Measurements from ENCODE around the gene RFK.

The RFK gene

DNA sequence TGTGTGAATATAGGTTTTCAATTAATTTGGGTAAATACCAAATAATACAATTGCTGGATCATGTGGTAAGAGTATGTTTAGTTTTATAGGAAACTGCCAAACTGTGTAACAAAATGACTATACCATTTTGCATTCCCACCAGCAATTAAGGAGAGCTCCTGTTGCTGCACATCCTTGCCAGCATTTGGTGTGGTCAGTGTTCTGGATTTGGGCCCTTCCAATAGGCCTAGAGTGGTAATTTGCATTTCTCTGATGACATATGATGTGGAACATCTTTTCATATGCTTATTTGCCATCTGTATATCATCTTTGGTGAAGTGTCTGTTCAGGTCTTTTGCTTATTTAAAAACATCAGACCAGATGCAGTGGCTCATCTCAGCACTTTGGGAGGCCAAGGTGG lies 11.6 kb upstream of the RFK start:
- no peak for DNase-seq (ENCODE audit: low read depth)

- no peak for DNase-seq (ENCODE audit: low read depth)
Measured at GRCh38 chr9:76405340-76405739, 11.1 kb upstream of the RFK start.

DNA sequence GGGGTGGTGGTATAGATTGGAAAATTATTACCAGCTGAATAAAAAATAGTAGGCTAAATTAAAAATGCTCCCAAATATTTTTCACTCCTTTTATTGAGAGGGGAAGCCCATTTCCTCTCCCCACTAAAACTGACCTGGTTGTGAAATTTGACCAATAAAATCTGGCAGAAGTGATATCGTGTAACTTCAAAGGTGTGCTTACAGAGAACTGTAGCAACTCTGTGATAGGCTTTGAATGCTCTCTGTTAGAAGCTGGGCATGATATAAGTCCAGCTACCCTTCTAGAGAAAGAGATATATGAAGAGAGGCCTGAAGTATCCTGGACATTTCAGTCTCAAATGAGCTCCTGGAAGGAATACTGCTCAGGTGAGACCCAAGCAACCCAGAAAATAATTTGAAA lies 10.2 kb upstream of the RFK start:
- DNase-seq (ENCODE audit: low read depth), result no peak

- DNase-seq (ENCODE audit: low read depth), result no peak
Measured at GRCh38 chr9:76403352-76403751, 9.1 kb upstream of the RFK start.

DNA sequence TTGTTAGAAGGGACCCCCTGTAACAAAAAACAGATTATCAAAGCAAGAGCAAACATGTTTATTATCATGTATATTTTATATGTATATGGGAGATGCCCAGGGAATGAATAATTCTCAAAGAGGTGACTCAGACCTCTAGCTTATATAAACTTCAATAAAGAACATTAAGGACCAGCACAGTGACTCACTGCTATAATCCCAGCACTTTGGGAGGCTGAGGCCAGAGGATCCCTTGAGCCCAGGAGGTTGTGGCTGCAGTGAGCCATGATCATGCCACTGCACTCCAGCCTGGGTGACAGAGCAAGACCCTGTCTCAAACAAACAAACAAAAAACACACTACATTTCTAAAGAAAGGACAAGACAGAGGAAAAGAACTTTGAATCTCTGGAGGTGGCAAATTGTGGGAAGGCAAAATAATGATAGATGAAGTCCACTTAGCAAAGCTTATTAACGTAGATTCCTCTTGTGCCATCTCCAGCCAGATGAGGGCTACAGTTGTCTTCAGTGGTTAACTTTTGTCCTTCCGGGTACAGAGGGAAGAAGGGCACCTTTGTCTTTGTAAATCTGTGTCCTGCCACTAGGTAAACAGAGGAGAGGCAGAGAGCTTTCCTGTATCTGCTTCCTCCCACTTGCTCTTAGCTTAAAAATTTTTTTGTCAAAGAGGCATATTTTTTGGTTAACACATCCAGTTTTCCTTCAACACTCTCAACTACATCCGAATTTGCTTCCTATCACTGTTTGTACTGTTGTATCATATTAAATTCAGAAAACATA lies 7.5 kb upstream of the RFK start:
- DNase-seq (ENCODE audit: low read depth), result no peak

GRCh38 chr9:76401176-76401575 lies 7.0 kb upstream of the RFK start:
- DNase-seq (ENCODE audit: low read depth), result no peak

DNA sequence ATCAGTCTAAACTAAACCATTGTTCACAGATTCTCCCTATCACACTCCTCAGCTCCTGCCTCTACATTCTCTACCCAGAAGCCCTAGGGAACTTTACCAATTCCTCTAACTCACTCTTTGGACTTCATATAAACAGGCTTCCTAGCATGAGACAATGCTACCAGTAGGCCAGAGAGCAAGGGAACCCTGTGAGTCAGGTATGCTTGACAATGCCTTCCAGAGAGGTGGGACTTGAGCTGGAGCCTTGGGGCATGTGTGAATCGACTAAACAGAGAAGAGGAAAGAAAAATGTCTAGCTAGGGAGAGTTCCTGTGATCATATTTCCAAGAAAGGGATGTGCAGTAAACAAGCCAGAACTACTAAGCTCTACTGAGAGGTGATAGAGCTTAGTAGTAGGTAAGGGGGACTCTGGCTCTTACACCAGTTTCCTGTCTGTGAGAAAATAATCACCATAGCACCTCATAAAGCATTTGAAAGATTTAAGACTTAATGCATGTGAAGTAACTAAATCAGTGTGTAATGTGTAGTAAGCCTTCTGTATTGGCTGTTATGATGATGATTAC lies 6.4 kb upstream of the RFK start:
- DNase-seq (ENCODE audit: low read depth), result no peak

GRCh38 chr9:76399856-76400255 lies 5.6 kb upstream of the RFK start:
- no peak for DNase-seq (ENCODE audit: low read depth)

DNA sequence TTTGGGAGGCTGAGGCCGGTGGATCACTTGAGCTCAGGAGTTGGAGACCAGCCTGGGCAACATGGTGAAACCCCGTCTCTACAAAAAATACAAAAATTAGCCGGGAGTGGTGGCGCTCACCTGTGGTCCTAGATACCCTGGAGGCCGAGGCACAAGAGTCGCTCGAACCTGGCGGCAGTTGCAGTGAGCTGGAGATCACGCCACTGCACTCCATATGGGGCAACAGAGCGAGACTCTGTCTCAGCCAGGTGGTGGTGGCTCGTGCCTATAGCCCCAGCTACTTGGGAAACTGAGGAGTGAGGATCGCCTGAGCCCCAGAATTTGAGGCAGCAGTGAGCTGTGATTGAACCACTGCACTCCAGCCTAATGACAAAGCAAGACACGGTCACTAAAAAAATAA lies 2.4 kb upstream of the RFK start:
- DNase-seq (ENCODE audit: low read depth), result no peak

GRCh38 chr9:76396144-76396543 lies 1.9 kb upstream of the RFK start:
- no peak for DNase-seq (ENCODE audit: low read depth)

GRCh38 chr9:76395381-76395780 lies 1.2 kb upstream of the RFK start:
- no peak for DNase-seq (ENCODE audit: low read depth)

- DNase-seq (ENCODE audit: low read depth), result no peak
Measured at GRCh38 chr9:76394960-76395252, 680 bp upstream of the RFK start.

- DNase-seq (ENCODE audit: low read depth), result no peak
Measured at GRCh38 chr9:76390656-76391055, 3.6 kb downstream of the RFK start.

DNA sequence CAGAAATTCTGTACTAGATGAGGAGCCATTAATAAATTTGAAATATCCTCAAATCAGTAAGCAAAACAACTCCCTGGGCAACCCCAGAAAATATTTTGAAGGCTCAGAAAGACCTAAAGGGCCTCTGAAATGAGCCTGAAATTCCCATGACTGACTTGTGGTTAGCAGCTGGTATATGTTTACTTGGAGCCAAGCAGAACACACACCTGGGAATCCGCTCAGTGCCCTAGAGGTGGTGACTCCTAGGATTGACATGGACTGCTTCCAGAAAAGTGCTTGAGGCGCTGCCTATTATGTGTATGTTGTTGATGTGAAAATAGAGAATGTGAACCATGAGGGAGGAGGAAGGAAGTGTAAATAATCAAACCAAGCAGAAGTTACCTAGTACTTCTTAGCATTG lies 14.7 kb downstream of the RFK start:
- no peak for DNase-seq (ENCODE audit: low read depth)

DNA sequence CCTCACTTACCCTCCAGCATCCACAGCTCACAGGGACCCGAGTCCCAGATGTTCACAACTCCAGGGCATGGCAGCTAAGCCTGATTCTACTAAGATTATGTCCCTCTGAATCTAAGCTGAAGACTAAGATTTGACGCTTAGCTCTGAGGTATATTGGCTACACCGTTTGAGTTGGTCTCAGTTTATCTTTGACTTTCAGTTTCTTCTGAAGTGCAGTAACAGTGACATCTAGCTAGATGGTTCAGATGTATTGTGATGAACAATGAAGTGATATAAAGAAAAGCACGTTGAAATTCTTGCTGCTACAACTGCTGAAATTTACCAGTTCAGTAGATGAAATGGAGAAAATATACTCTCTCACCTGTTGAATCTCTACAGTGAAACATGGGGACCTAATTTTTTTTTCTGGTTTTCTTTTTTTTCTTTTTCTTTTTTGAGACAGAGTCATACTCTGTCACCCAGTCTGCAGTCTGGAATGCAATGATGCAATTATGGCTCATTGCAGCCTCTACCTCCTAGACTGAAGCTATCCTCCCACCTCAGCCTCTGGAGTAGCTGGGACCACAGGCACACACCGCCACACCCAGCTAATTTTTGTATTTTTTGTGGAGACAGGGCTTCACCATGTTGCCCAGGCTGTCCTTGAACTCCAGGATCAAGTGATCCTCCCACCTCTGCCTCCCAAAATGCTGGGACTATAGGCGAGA lies 15.7 kb downstream of the RFK start:
- DNase-seq (ENCODE audit: low read depth), result no peak

DNA sequence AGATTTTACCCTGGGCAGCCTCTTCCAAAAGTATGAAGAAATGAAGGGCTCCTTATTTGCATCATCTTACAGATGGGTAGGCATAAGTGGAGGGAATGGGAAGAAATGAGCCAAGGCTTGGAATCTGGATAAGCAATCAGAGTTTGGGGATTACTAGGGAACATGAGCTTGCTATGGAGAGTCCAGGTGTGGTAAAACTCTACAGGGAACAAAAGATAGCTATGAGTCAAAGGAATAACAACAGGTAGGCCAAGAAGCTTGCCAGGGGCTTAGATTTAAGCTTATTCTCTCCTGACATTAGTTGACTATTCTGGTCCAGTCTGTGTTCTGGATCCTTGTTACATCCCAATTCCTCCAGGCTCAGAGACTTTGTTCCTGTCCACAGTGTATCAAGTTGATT lies 16.4 kb downstream of the RFK start:
- DNase-seq (ENCODE audit: low read depth), result no peak

DNA sequence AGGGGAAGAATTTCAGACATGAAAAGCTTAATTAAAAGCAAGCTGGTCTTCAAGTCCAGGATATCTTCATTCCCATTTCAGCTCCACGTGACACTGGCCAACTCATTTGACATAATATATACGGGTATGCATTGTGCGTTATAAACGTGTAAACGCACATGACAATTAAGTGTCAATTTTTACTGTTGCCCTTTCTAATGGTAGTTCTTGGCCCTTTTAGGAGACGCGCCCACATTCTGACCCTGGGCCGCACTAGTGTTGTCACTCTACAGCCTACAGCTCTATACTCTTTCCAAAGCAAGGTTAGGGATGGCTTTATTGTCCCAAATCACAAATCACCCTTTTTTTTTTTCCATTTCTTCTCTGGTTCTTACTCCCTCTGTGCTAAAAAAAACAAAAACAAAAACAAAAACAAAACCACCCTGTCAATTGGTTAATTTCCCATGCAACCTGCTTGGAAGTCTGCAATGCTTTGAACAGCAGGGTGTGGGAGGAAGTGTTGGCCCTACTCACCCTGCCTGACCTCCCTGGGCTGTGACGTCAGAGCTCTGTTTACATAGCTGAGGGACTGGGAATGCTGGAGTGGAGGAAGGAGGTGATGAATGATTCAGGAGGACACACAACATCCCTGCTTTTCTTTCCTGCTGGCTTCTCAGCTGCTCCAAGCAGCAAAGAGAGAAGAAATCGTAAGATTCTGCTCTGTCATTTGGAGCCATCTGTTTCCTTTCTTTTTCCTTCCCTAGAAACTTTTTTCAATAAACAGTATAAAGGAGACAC lies 19.3 kb downstream of the RFK start:
- DNase-seq (ENCODE audit: low read depth), result no peak

DNA sequence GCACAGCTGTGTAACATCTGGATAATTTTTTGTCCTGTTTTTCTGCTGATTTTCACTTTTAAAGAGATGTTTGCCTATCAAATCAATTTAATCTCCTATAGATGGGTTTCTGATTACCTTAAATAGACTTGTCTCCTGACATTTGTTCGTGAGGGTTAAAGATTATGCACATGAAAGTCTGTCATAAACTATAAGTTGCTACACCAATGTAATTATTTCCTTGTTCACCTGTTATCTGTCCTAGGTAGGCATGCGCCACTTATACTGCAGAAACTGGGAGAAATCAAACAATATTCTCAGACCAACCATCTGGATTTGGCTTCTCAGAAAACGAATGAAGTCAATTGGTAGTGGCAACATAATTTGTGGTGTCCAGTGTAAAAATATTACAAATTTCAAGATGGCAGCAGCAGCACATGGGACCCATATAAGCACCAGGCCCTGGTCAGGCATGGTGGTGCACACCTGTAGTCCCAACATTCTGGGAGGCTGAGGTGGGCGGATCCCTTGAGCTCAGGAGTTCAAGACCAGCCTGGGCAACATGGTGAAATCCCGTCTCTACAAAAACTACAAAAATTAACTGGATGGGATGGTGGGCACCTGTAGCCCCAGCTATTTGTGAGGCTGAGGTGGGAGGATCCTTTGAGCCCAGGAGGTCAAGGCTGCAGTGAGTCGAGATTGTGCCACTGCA lies 20.3 kb downstream of the RFK start:
- no peak for DNase-seq (ENCODE audit: low read depth)

DNA sequence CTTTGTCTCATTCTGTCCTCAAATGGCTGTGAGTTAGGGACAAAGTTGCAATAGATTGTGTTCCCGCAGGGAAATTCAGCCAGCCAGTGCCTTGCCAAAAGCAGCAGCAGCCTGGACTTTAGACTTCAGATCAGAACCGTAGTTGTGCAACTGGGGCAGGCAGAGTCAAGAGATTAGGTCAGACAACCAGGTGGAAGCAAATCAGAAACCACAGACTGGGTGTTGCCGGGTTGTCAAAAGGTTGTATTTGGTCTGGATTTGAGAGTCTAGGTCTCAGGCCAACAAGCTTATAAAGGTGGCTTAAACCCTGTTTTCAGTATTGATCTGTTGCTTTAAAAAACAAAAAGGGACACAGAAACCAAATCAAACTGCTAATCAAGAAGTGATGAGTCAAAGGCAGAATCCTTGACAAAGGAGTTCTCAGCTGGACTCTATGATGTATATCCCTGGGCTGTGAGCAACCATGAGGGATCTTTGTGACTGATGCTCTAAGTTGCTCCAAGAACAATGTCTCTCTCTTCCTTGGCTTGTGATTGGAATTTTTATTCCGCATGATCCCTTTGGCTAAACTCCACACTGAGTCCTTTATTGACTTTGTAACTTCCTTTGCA lies 20.9 kb downstream of the RFK start:
- no peak for DNase-seq (ENCODE audit: low read depth)

DNA sequence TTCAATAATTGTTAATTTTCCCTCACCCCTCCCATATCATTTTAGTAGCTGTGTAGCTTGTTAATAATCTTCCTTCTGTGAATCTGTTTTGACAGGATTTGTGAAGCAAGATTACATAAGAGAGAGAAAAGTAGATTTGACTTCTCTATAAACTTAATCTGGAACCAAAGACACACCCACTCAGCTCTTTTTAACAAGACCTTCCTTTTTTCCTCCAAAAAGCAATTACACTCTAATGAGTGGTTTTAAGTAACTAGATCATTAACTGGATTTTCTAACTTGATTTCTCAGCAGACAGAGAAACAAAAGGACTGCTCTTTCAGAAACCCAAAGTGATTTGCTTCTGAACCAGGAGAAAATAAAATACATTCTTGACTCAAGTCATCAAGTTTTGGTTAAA lies 21.9 kb downstream of the RFK start:
- no peak for DNase-seq (ENCODE audit: low read depth)

DNA sequence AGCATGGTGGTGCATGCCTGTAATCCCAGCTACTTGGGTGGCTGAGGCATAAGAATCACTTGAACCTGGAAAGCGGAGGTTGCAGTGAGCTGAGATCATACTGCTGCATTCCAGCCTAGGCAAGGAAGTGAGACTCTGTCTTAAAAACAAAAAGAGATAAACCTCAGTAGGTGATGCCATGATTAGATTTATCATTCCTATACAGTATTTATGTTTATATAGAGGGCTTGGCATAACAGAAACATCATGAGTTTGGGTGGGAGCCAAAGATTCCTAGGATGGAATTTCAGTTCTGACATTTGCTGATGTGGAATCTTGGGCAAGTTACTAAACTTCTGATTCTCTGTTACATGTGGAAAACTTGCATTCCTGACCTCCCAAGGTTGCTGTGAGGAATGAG lies 22.3 kb downstream of the RFK start:
- no peak for DNase-seq (ENCODE audit: low read depth)

Data from stimulated activated CD8-positive, alpha-beta memory T cell treated with anti-CD3 and anti-CD28 coated beads, Interleukin-12 subunit alpha, Interleukin-12 subunit beta, amount 100 ng/mL, for 4 hours (primary cell).